IPS-11a (cell line): ENCODE measurements around the gene HEPHL1.

Experiments used
- H3K4me3 ChIP-seq: one replicate; pipeline ENCODE4 v1.5.1; 2013; ENCODE audit warnings: low read depth, low read length, control low read depth

HEPHL1 gene

DNA sequence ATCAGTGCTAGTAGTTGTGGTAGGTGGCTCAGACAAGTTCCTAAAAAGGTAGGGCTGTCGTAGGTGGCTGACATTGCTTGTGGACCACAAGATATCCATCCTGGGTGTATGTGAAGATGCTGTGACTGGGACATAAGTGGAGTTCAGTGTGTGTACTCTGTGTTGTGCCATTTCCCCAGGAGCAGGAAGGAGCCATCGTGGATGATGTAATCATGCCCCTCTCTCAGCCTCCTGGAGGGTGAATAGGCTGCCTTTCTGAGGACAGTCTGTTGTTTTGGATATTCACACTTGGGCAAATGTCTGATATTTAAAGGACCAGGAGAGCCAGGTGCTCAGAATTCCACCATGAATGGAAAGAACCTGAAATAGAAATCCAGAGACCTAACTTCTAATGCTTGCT, 2.7 kb downstream of the HEPHL1 start:
- no peak overlapping the region for H3K4me3 ChIP-seq

DNA sequence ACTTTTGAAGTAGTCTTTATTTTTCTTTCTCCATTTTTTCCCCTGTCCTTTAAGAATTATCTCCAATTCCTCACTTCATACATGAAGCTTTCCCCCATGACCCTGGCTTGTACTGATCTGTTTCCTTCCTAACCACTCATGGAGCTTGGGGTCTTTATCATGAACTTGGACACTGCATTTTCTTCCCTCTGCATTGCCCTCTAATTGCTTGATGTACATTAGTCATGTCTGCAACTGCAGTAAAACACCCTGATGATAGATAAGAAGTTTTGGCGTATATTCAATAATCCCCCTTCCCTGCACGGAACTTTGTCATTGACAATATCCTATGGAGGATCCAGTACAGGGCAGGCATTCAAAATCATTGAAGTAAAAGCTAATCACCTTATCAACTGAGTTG, 3.4 kb downstream of the HEPHL1 start:
- no peak overlapping the region for H3K4me3 ChIP-seq

DNA sequence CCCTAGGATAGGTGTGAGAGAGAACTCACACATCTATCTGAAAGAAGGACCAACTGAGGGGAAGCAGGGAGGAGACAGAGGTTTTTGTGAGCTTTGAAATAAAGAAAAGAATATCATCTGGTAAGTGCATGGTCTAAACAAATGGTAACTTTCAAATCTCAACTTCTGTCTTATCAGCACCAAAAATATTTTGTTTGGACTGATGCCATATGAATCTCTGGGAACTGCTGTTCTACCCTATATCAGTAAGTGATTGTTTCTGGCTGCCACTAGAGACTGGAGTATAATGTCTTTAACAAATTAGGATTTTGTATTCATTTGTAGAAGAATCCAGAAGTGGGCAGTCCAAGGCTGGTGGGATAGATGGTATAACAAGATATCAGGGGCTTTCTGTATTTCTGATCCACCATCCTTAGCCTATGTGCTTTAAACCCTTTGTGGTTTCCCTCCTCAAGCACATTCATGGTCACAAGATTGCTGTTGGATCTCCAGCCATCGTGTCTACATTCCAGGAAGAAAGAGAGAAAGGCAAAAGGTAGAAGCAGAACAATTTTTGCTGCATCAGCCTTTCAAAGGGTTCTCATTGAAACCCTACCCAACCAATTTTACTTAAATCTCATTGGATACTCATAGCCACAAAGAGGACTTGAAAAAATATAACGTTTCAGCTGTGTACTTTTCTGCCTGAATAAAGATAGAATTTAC, 4.7 kb downstream of the HEPHL1 start:
- H3K4me3 ChIP-seq, result no peak overlapping the region

DNA sequence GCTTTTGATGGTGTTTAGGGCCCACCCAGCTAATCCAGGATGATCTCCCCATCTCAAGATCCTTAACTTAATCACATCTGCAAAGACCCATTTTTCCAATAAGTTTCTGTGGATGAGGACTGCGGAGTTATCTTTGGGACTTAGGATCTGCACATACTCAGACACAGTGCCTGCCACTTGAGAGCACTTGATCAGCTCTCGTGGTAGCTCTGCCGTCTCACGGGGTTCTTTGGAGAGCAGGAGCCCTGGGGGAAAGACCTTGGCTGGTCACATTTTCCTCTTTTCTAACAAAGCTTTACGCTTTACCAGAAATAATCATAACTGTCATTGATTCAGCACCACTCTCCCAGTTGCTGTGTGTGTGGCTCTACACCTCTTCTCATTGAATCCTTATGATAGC, 6.1 kb downstream of the HEPHL1 start:
- H3K4me3 ChIP-seq, result no peak overlapping the region

DNA sequence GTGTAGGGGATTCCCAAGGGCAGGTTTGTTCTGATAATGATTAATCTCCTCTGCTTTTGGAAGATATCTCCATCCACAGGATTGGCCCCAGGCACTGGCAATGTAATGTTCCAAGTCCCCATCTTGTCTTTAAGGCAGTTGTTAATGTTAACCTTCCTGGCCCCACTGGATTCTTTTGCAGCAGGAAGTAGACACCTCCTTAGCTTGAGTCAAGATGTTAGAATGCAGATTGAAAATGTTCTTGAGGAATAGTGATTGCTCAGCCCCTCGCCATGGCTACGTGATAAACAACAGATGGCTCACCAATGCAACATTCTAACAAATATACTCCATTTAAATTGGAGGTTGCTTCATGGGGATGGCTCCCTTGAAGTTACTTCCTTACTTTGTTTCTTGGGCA, 7.3 kb downstream of the HEPHL1 start:
- H3K4me3 ChIP-seq, result no peak overlapping the region

DNA sequence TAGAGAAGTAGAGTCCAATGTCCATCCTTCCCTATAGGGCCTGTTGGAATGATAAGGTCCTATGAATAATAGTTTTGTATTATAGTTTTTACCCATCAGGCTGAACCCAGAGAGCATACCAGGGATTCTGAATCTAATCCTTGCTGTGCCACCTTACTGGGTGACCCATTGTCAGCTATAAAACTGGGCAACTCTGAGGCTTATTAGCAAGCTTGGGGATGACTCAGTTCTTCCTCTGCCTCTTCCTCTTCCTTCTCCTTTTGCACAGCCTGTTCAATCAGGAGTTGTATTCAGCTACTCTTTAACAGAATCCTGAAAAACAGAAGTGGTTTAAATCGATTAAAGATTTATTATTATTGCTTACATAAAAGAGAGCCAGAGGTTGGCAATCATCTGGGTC, 8.9 kb downstream of the HEPHL1 start:
- no peak overlapping the region for H3K4me3 ChIP-seq

DNA sequence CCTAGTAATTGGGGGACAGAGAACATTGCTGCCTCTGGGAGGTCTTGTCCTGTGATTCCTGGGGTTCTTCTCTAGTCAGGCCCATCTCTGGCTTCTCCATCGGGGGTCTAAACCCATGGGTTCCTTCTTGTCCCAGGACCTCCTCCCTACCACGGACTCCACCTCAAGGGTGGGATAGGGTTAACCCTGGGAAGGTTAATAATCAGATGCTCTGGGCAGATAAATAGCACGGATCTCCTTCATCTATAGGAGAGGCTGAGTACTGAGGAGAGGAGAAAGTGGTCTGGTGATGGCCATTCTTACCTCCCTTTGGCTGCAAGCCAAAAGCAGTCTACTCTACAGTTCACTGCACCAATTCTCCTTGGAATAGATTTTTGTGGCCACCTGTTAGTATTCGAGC, 10.5 kb downstream of the HEPHL1 start:
- no peak overlapping the region for H3K4me3 ChIP-seq

DNA sequence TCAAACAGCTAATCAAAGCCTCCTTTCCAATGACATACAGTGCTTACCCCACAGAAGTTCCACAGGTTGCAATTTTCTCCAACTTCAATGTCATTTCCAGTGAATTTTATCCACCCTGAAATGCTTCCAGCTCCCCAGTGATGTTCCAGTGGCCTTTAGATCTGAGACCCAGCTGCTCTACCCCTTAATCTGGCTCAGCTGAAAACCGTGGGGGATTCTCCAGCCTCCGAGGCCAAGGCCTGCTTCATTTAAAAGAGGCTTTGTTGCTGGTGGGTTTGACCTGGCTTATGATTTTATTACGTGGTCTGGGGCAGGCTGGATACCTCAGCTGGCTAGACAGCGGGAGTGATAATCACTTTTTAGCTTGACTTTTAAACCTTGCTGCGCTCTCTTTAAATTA, 10.9 kb downstream of the HEPHL1 start:
- H3K4me3 ChIP-seq, result no peak overlapping the region

DNA sequence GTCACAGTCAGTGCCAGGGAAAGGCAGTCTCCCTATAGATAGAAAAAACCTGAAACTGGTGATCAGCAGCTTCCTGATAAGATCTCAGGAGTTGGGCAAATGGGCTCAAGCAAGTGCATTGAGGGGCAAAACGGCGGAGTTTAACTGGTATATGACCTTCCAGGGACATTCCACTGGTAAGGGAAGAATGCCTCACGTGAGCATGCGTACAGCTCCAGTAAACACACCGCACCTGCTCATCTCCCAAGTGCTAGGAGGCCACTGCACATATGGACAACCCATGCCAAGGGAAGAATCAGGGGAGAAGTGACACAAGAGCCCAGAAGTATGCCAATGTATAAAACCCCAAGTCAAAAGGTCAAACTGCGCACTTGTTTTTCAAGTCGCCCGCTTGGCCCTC, 11.6 kb downstream of the HEPHL1 start:
- no peak overlapping the region for H3K4me3 ChIP-seq

DNA sequence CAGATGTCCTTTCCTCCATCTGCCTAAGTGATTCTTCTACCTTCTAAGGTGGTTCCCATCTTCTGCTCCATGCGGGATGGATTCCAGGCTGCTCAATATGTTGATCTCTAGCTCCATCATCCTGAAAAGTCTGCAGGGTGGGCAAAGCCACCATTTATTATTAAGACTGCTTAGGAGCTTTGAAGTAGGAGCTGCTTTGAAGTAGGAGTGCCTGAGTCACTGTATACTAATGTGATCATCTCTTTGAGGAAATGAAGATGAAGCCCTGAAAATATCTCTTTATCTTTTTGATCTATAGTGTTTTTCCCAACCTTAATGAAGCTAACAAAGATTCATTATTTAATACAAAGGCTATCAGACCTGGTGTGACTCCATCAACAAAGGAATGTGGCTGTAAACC, 13.1 kb downstream of the HEPHL1 start:
- H3K4me3 ChIP-seq, result no peak overlapping the region

DNA sequence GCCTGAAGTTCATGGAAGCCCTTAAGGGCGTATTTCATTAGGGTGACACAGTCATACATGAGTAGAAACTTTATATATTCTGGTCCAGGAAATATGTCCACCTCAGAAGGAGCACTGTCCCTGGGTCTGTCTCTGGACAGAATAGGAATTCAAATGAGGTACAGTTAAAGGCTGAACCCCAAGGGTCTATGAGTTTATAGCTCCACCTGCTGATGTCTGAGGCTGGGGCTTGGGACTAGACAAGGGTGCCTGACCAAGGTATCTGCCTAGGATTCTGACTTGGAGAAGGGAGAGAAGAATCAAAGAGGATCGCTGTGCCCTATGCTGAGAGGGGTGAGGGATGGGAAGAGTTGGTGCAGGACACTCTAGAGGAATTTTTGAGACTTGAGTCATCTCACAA, 14.9 kb downstream of the HEPHL1 start:
- H3K4me3 ChIP-seq, result no peak overlapping the region

DNA sequence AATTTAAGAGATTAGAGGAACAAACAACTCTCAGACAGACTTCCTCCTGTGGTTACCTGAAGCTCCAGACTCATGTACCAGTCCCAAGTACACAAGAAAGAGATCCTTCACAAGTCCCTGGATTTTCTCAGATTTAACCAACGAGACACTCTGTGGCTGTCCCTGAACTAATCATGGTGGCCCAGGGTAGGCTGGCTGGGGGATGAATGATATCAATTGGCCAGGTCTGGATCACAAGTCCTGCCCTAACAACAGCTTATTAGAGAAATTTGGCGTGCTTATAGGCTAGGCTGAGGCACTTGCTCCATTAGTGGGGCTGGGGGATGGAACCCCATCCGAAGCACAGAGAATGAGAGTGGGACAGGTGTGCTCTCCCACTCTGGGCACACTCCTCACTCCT, 22.1 kb downstream of the HEPHL1 start:
- no peak overlapping the region for H3K4me3 ChIP-seq

DNA sequence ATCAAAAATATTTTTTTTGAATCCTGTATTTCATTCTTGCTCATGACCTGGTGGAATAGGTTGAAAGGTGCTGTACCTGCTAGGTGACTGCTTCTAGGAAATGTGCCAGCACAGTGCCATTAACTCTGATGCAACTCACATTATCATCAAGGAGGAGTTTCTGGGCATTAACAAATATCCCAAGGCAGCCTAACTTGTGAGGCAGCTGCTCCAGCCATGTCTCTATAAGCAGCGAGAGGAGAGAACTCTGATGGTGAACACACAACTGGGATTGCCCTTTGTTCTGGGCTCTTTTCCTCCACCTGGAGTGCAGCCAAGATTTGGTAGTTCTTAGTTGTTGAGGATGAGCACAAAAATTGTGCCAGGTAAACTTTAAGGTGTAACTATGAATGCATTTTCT, 25.6 kb downstream of the HEPHL1 start:
- H3K4me3 ChIP-seq, result no peak overlapping the region

DNA sequence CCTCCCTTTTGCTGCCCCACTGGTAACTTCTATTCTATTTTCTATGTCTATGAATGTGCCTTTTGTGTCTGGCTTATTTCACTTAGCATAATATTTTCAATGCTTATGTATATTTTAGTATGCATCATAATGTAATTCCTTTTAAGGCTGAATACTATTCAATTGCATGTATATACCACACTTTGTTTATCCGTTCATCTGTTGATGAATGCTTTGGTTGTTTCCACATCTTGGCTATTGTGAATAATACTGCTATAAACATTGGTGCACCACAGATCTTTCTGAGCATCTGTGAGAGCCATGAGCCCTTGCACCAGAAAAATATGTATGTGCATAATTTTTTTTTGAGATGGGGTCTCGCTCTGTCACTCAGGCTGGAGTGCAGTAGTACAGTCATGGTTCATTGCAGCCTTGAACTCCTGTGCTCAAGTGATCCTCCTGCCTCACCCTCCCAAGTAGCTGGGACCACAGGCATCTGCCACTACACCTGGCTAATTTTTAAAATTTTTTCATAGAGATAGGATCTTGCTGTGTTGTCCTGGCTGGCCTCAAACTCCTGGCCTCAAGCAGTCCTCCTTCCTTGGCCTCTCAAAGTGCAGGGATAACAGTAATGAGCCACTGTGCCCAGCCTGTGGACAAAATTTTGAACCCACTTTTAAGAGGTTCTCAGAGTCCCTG, 27.0 kb downstream of the HEPHL1 start:
- H3K4me3 ChIP-seq, result no peak overlapping the region

DNA sequence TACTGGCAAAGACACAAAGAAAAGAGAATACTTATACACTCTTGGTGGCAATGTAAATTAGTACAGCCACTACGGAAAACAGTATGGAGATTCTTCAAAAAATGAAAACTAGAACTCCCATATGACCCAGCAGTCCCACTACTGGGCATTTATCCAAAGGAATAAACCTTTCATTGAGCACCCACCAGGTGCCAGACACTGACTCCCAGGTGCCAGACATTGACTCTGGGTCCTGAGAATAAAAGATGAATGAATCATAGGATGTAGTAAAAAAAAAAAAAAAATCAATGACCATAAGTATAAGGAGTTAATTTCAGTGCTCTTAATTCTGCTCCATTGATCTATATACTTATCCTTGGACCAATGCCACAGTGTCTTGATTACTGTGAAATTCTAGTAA, 28.2 kb downstream of the HEPHL1 start:
- H3K4me3 ChIP-seq, result no peak overlapping the region

DNA sequence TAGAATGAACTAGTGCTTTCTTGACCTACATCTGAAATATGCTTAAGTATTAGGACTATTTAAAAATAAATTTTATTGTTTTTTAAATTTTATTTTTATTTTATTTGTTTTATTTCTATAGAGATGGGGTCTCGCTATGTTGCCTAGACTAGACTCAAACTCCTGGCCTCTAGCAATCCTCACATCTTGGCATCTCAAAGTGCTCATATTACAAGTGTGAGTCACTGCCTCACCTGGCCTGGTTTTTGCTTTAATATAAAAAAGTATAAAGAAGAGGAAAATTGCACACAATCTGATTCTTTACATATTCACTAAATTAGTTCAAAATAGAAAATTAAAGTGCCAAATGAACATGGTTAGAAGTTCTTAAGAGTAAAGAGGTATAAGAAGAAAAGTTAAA, 37.5 kb downstream of the HEPHL1 start:
- H3K4me3 ChIP-seq, result no peak overlapping the region

DNA sequence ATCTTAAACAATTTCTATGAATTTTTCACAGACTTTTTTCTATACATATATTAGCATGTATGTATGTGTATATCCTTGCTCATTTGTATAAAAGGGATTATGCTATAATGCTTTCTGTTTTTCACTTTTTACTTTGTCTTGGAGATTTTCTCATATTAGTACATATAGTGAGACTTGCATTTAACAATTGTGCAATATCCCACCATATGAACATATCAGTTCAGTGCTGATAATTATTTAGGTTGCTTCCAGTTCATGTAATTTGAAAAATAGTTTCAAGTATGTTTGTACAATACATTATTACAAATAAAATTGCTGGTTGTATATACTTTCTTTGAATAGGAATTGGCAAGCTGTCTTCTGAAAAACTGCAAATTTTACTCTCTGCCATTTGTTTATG, 37.9 kb downstream of the HEPHL1 start:
- no peak overlapping the region for H3K4me3 ChIP-seq

DNA sequence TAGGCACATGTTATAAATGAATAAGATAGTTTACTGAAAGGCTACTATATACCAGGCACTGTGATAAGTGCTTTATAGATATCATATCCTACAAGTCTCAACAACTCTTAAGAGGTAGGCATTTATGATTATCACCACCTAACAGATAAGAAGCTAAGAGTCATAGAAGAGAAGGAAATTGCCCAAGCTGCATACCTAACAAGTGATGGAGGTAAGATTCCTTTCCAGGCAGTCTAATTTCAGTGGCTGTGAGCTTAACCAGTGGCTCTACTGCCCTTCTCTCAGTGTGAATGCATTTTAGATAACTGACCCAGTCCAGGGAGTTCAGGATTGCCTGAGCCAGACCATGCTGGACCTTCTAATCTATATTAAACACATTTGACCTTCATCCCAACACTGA, 39.2 kb downstream of the HEPHL1 start:
- no peak overlapping the region for H3K4me3 ChIP-seq

DNA sequence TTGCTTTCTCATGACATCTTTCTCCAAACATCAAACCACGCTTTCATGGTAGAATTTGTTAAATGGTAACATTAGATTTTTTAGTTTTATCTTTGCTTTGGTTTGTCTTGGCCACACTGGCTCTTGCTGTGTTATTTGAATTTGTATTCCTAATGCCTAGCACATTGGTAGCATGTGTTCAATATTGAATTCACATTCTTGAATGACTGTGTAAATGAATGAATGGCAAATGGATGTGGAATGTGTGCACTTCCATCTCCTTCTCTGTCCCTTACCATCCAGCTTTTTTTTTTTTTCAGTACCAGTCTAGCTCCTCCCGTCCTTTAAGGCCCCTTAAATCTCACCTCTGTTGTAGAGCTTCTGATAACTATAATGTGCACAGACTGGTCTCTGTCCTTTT, 41.2 kb downstream of the HEPHL1 start:
- H3K4me3 ChIP-seq, result no peak overlapping the region

DNA sequence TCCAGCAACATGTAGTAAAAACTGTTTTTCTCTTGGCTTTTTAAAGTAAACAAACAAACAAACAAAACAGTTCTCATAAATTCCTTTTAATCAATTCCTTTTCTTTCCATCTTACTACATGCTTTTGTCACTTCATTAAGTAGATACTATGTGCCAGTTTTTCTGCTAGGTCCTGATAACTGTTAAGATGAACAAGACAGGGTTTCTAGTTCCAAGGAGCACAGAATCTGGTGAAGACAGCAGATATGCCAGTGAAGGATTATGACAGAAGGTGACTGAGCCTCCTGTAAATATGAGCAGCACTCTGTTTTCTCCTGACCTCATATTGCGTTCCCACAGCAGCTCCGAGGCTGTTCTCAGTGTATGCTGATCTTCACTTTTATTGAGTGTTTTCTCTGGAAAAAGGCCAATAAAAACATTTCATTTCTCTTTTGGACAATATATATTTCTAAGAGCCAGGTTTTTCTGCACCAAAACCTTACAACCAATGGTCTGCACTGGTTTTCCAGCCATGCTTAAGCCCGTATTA, 45.8 kb downstream of the HEPHL1 start:
- no peak overlapping the region for H3K4me3 ChIP-seq

DNA sequence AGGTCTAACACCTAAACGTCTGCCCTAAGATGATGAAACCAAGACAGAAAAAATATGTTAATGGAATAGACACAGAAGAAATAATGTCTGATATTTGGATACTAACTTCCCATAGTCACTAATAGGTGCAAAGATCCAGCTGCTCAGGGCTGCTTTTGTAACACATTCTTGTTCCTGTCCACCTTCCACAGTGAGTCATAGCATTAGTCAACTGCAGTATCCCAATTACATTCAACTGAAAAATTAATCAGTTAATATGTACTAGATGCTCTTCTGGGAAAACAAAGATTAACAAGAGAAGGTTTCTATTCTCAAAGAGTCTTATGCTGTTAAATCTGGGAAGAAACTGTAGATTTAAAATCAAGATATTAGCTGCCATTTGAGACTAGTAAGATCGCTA, 47.6 kb downstream of the HEPHL1 start:
- H3K4me3 ChIP-seq, result no peak overlapping the region

DNA sequence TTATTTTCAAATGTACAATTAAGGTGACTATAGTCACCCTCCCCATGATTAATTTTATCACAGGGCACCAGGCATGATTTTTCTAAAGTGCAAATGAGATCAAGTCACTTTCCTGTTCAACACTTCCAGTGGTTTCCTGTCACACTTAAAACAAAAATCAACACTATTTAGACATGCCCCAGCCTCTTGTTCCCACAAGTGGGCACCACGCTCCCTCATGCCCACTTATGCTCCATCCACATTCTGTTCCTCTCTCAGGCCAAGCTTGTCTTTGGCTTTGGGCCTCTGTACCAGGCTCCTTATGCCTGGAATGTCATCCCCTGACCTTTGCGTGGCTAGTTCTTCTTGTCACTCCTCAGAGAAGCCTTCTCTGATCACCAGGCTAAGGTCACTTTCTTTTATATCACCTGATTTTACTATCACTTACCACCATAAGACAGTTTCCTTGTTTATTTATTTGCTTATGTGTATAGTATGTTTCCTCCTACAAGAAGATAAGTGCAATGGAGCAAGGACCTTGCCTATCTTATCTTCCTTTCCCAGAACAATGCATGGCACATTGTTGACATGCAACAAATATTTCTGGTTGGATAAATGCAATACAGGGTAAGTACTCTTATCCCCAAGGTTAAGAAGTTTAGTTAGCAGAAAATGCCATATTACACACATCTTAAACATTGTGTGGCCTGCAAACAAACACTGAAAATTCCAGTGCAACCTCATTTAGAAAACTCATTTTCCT, 56.6 kb downstream of the HEPHL1 start:
- no peak overlapping the region for H3K4me3 ChIP-seq
